H1 (cell line): ENCODE measurements around the gene SRCIN1. TPM values are rescaled to one million over a fixed set of nuclear protein-coding genes. Genes with fewer than 3 reads are reported as not detected.
A peak's percentile ranks its signal among the peaks of the same experiment; 100 is the strongest.

Source experiments
- CTCF ChIA-PET: fragments of 300-600 bp; sonication (Branson Sonifier 250); formaldehyde crosslinking; loops from one replicate; lab custom pipeline; 2021; ENCODE audit not compliant: partially characterized antibody; lab: Charles Lee
- POLR2A ChIA-PET: fragments of 300-600 bp; sonication (Branson Sonifier 250); formaldehyde crosslinking; loops from one replicate; lab custom pipeline; 2021; ENCODE audit warnings: inconsistent platforms; ENCODE audit not compliant: partially characterized antibody; lab: Charles Lee
- DNase-seq, 2 experiments: peaks; one replicate each; pipeline versions ENCODE4 v3.0.0 to v3.0.0-alpha.2; 2010 to 2022; ENCODE audit warnings: low spot score in 2 of 2, low read depth in 1 of 2, mixed read lengths in 1 of 2
- FAIRE-seq: peaks from 2 replicates; lab custom pipeline; 2011; peaks lifted over from hg19 to GRCh38; lab: Jason Lieb, UNC
- H2AFZ ChIP-seq: 2 replicates; pipeline ENCODE4 v1.8.1; 2012; ENCODE audit warnings: low read length, inconsistent platforms
- H2AK5ac ChIP-seq: 2 replicates; pipeline ENCODE4 v1.6.1; 2013; ENCODE audit warnings: low read depth, low read length
- H2BK120ac ChIP-seq: replicated peaks from 2 replicates; pipeline ENCODE3; 2013; ENCODE audit warnings: low read depth, low read length, inconsistent platforms
- H2BK12ac ChIP-seq: 2 replicates; pipeline ENCODE4 v1.6.1; 2013; ENCODE audit warnings: low read depth, low read length
- H2BK15ac ChIP-seq: 2 replicates; pipeline ENCODE4 v1.6.1; 2013; ENCODE audit warnings: low read length
- H2BK20ac ChIP-seq: 2 replicates; pipeline ENCODE4 v1.6.1; 2013; ENCODE audit warnings: low read length
- H2BK5ac ChIP-seq: 2 replicates; pipeline ENCODE4 v1.6.1; 2013; ENCODE audit warnings: low read depth, low read length
- H3K14ac ChIP-seq: 2 replicates; pipeline ENCODE4 v1.6.1; 2013; ENCODE audit warnings: inconsistent platforms; ENCODE audit not compliant: insufficient read length
- H3K18ac ChIP-seq: 2 replicates; pipeline ENCODE4 v1.6.1; 2013; ENCODE audit warnings: low read length; ENCODE audit errors: extremely low read depth
- H3K23ac ChIP-seq: 2 replicates; pipeline ENCODE4 v1.6.1; 2013; ENCODE audit warnings: inconsistent platforms; ENCODE audit not compliant: insufficient read length
- H3K23me2 ChIP-seq: 2 replicates; pipeline ENCODE4 v1.6.1; 2013; ENCODE audit warnings: low read depth, low read length
- H3K27ac ChIP-seq: 2 replicates; pipeline ENCODE4 v1.6.1; 2011; ENCODE audit warnings: low read depth, low read length, inconsistent platforms
- H3K27me3 ChIP-seq, 4 experiments: replicated peaks in 1 of 4; 1 replicate in 1 of 4; 2 replicates in 3 of 4; pipeline versions ENCODE4 v1.6.1 to v1.8.1; 2011 to 2013; ENCODE audit warnings: low read length in 3 of 4, mild to moderate bottlenecking in 3 of 4, inconsistent platforms in 2 of 4, mixed read lengths in 2 of 4, moderate library complexity in 1 of 4; ENCODE audit not compliant: control insufficient read depth in 3 of 4, insufficient read depth in 3 of 4; ENCODE audit errors: extremely low read depth in 1 of 4
- H3K36me3 ChIP-seq, 4 experiments: 2 replicates each; pipeline versions ENCODE4 v1.6.1 to v1.8.1; 2011 to 2013; ENCODE audit warnings: mild to moderate bottlenecking in 4 of 4, low read length in 3 of 4, moderate library complexity in 2 of 4, control low read depth in 1 of 4, inconsistent platforms in 1 of 4; ENCODE audit not compliant: insufficient read depth in 4 of 4, control insufficient read depth in 2 of 4
- H3K4ac ChIP-seq: replicated peaks from 2 replicates; pipeline ENCODE3; 2013; ENCODE audit warnings: low read length, low read depth, mixed read lengths, inconsistent platforms; ENCODE audit not compliant: insufficient read length
- H3K4me1 ChIP-seq, 4 experiments: replicated peaks in 1 of 4; 1 replicate in 1 of 4; 2 replicates in 3 of 4; pipeline versions ENCODE4 v1.6.1 to v1.8.1; 2011 to 2013; ENCODE audit warnings: low read length in 3 of 4, inconsistent platforms in 2 of 4, mixed read lengths in 1 of 4; ENCODE audit not compliant: insufficient read depth in 4 of 4, control insufficient read depth in 3 of 4
- H3K4me2 ChIP-seq, 2 experiments: 2 replicates each; pipeline versions ENCODE4 v1.6.1 to v1.8.1; 2011 to 2013; ENCODE audit warnings: low read depth in 2 of 2, low read length in 2 of 2, control low read depth in 1 of 2, inconsistent platforms in 1 of 2, mild to moderate bottlenecking in 1 of 2; ENCODE audit not compliant: insufficient read depth in 1 of 2
- H3K4me3 ChIP-seq, 4 experiments: fragments of 200-600, 300-600 bp in 1 of 4; sonication (generic), shearing (Covaris generic), sonication (Bioruptor Twin) in 1 of 4; 2 replicates each; pipeline versions ENCODE4 v1.5.1 to v1.8.1; 2011 to 2016; ENCODE audit warnings: low read length in 4 of 4, low read depth in 3 of 4, control low read depth in 2 of 4, inconsistent platforms in 2 of 4, mild to moderate bottlenecking in 2 of 4, mixed read lengths in 1 of 4, moderate library complexity in 1 of 4; ENCODE audit not compliant: insufficient read depth in 2 of 4; ENCODE audit errors: extremely low read depth in 1 of 4
- H3K56ac ChIP-seq: replicated peaks from 2 replicates; pipeline ENCODE3; 2013; ENCODE audit warnings: low read depth, mild to moderate bottlenecking, mixed read lengths, low read length, inconsistent platforms; ENCODE audit not compliant: insufficient read length
- H3K79me1 ChIP-seq: 2 replicates; pipeline ENCODE4 v1.6.1; 2013; ENCODE audit warnings: low read depth, low read length, control low read depth
- H3K79me2 ChIP-seq, 2 experiments: 2 replicates each; pipeline versions ENCODE4 v1.6.1 to v1.8.1; 2012 to 2013; ENCODE audit warnings: low read length in 2 of 2, mild to moderate bottlenecking in 2 of 2, inconsistent platforms in 1 of 2; ENCODE audit not compliant: insufficient read depth in 2 of 2, control insufficient read depth in 1 of 2
- H3K9ac ChIP-seq, 4 experiments: replicated peaks in 1 of 4; 1 replicate in 1 of 4; 2 replicates in 3 of 4; pipeline versions ENCODE4 v1.6.1 to v1.8.1; 2011 to 2013; ENCODE audit warnings: low read depth in 3 of 4, low read length in 3 of 4, control low read depth in 2 of 4, mild to moderate bottlenecking in 2 of 4, moderate library complexity in 2 of 4, inconsistent platforms in 1 of 4; ENCODE audit errors: extremely low read depth in 1 of 4
- H3K9me3 ChIP-seq, 2 experiments: 2 replicates each; pipeline versions ENCODE4 v1.6.1 to v1.8.1; 2012 to 2013; ENCODE audit warnings: mild to moderate bottlenecking in 2 of 2, moderate library complexity in 2 of 2, control low read depth in 1 of 2, inconsistent platforms in 1 of 2, low read depth in 1 of 2, low read length in 1 of 2, mixed read lengths in 1 of 2; ENCODE audit not compliant: insufficient read depth in 2 of 2
- H4K20me1 ChIP-seq, 2 experiments: replicated peaks in 1 of 2; 2 replicates each; pipeline versions ENCODE3 to v1.8.1; 2011 to 2013; ENCODE audit warnings: inconsistent platforms in 2 of 2, low read length in 2 of 2, mild to moderate bottlenecking in 1 of 2; ENCODE audit not compliant: insufficient read depth in 2 of 2, control insufficient read depth in 1 of 2
- H4K5ac ChIP-seq: 2 replicates; pipeline ENCODE4 v1.6.1; 2013; ENCODE audit warnings: low read length, low read depth, mixed read lengths, inconsistent platforms; ENCODE audit not compliant: insufficient read length
- H4K8ac ChIP-seq: 2 replicates; pipeline ENCODE4 v1.8.0; 2013; ENCODE audit warnings: mild to moderate bottlenecking, moderate library complexity, low read length, inconsistent platforms; ENCODE audit not compliant: insufficient read depth; ENCODE audit errors: extremely low read depth
- H4K91ac ChIP-seq: replicated peaks from 2 replicates; pipeline ENCODE3; 2013; ENCODE audit warnings: low read length, mixed read lengths, inconsistent platforms; ENCODE audit not compliant: insufficient read length
- GABPA ChIP-seq: IDR thresholded peaks from 2 replicates; pipeline ENCODE4 v1.6.1; 2011; ENCODE audit warnings: mild to moderate bottlenecking, low read length, moderate library complexity, borderline replicate concordance; ENCODE audit not compliant: insufficient read depth
- TBP ChIP-seq: IDR thresholded peaks from 2 replicates; pipeline ENCODE4 v1.6.1; 2011; ENCODE audit warnings: low read depth, low read length, improper control_type of control experiment
- WGBS, 2 experiments: shearing (Covaris generic) in 1 of 2; methylation state at CpG; one replicate each; pipeline versions ENCODE4 v1.1.6 to v1.1.7; 2013 to 2015; ENCODE audit warnings: low lambda C conversion rate in 2 of 2, mixed read lengths in 2 of 2, inconsistent platforms in 1 of 2, low coverage in 1 of 2, missing lambda C conversion rate in 1 of 2; ENCODE audit not compliant: insufficient replicate concordance in 2 of 2, insufficient coverage in 1 of 2, insufficient read length in 1 of 2; ENCODE audit errors: extremely low coverage in 1 of 2, missing lambda C conversion rate in 1 of 2; 5-methylcytosine and 5-hydroxymethylcytosine counted together
- polyA plus RNA-seq, 7 experiments: library from polyadenylated mRNA; depleted of rRNA in 3 of 7; stranded (reverse) in 5 of 7; unstranded in 2 of 7; fragments of >200 nt in 5 of 7; fragments of 200-250 nt in 2 of 7; gene quantifications; 1 replicate in 5 of 7; 2 replicates in 1 of 7; 4 replicates in 1 of 7; pipeline versions ENCODE4 v1.2.1 to v1.2.3, GENCODE V29; 2011 to 2013; ENCODE audit warnings: missing spikeins in 2 of 7, mixed read lengths in 2 of 7
- total RNA-seq: library from RNA; stranded (reverse); fragmentation: NEBNext Ultra II Directional; extraction: Animal tissue kit (Norgen Biotek cat#: 25700); gene quantifications from 2 replicates; pipeline ENCODE4 v1.2.1, GENCODE V29; 2021

SRCIN1 gene
- total and polyA plus RNA-seq, 2 of the 8 experiments (the other 6 are each of a cell fraction or from before 2014, with no cell fraction given) = 2.8 to 3.8 TPM

DNA sequence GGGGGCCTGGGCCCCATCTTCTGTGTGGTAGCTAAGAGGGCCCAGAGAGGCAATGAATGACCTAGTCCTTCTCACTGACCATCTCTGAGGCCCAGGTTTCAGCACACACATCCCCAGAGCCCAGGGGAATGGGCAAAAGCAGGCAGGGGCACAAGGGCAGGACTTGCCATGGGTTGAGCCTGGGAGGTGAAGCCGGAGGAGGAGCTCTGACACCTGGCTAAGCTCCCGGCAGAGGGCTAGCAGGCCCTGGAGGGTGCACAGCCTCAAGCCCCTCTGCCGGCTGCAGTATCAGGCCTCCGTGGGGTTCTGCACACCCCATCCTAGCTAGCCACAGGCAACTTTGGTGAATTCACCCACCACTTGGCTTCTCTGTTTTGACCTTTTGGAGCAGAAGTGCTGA lies 5.3 kb downstream of the SRCIN1 start:
- H3K4me3 ChIP-seq = no peak overlapping the region
- H3K79me1 ChIP-seq = 0 out of 2 replicates have a peak, but pooled peaks cover 8% of the 10 kb centered on the region
- peaks cover 8% of the 10 kb centered on the region; the same call in 1 of the 2 replicates for H3K23me2 ChIP-seq
- no peak for DNase-seq
- H4K5ac ChIP-seq = no peak overlapping the region
- peaks cover 2 to 28% (median 24%) of the 10 kb centered on the region in 4 experiments for H3K27me3 ChIP-seq
- H3K79me2 ChIP-seq = peaks cover 0 to 3% of the 10 kb centered on the region in 2 experiments; a peak in 1 of 4 replicates
- H3K4me2 ChIP-seq = peak overlapping the region; percentile 14 to 90; a peak in 1 of 4 replicates
- H2BK20ac ChIP-seq = peak overlapping the region; percentile 86; the same call in 1 of the 2 replicates
- no peaks in the 10 kb centered on the region for H3K36me3 ChIP-seq
- peak overlapping the region; percentile 26; the same call in 1 of the 2 replicates for H2BK5ac ChIP-seq
- no peak overlapping the region for H3K14ac ChIP-seq
- H3K4me1 ChIP-seq = peaks cover 16 to 61% (median 53%) of the 10 kb centered on the region in 4 experiments
- 40% methylated on average over 2 of the region's 4 CpGs; no CpG with 5 or more reads in 1 of the 2 experiments for WGBS, 2 experiments
- no peak overlapping the region for H4K8ac ChIP-seq
- peaks cover 2% of the 10 kb centered on the region in 2 experiments for H4K20me1 ChIP-seq
- no peak overlapping the region for H3K23ac ChIP-seq
- no peak overlapping the region for H3K4ac ChIP-seq
- peak overlapping the region; percentile 81 for H4K91ac ChIP-seq
- no peak overlapping the region for H3K9ac ChIP-seq
- H2AFZ ChIP-seq = no peak overlapping the region
- ChIA-PET POLR2A (interaction anchor here (0.6 to 6.5 kb wide), 10 partner anchors 9 to 148 kb away, joined by 3 to 45 read pairs (median 4); no protein-coding TSS in a partner anchor), CTCF (interaction anchor here (0.6 to 32.0 kb wide), 6 partner anchors 9 to 154 kb away, joined by 3 to 914 read pairs (median 204); partner anchors contain the start of gene EPOP)
- H3K18ac ChIP-seq = no peak overlapping the region
- TF ChIP-seq TBP (peak; percentile 18; the same call in 1 of the 2 replicates), GABPA (no peak)
- no peak overlapping the region for H3K56ac ChIP-seq
- no peaks in the 10 kb centered on the region for H3K9me3 ChIP-seq
- 0 out of 2 replicates have a peak overlapping the region, but pooled peaks have one; percentile 56 for H2BK12ac ChIP-seq
- H3K27ac ChIP-seq = no peak overlapping the region
- H2BK15ac ChIP-seq = peak overlapping the region; percentile 95; the same call in 1 of the 2 replicates
- no peak overlapping the region for H2BK120ac ChIP-seq
- FAIRE-seq = no peak
- H2AK5ac ChIP-seq = peak overlapping the region; percentile 94
